NCI-H1694 treated with DMSO at 0.1 percent for 48 hours (cell line): ENCODE measurements around the gene TMEFF2.

ENCODE experiments used
- DNase-seq: peaks from one replicate; lab custom pipeline; 2025; lab: John Stamatoyannopoulos, UW

Gene TMEFF2

DNA sequence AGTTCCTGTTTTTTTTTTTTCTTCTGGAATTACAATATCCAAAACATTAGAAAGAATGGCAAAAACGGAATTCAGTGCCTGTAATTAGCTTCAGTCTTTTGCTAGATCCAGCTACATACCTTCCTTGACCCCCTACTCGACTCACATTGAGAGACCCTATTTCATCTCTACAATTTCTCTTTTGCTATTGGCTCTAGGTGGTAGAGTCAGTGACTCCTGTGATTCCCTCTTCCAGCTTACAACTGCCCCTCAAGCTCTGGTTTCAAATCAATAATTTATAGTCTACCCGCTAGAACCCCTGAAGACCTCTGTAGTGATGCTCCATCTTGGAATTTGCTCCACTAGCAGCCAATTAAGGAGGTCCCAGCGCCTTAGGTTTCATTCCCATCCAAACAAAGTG is 125.8 kb downstream of the TMEFF2 start:
- DNase-seq: no peak

DNA sequence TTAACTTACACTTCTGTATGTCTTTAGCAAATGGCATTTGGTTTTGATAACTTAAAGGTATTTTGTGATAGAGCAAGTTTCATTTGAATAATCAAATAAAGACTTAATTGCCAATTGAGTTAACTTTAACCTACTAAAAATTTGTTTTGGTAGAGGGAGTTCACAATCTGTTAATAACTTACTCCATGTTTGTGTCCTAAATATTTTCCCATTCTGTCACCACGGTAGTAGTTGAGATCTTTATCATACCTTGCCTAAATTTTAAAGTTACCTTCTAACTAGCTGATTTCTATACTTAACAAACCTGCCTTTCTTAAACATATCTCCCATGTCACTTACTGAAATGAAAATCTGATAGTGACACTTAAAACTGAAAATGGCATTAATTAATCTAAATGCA is 127.1 kb downstream of the TMEFF2 start:
- no peak for DNase-seq

DNA sequence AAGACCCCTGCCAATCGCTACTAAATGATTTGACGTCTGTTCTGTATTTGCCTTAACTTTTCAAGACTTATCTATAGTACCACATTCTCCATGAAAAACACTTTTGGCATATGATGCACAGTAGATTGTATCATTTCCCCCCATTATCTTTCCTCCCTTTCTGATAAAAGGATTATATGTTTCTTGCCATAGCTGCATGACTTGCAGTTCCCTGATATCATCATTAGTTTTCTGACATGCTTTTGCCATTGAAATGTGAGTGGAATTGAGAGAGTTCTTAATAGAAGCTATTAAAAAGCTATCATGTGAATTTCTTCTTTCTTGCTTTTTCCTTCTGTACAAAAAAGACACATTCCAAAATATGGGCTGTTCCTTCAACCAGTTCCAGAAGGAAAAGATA is 130.3 kb downstream of the TMEFF2 start:
- DNase-seq: no peak

DNA sequence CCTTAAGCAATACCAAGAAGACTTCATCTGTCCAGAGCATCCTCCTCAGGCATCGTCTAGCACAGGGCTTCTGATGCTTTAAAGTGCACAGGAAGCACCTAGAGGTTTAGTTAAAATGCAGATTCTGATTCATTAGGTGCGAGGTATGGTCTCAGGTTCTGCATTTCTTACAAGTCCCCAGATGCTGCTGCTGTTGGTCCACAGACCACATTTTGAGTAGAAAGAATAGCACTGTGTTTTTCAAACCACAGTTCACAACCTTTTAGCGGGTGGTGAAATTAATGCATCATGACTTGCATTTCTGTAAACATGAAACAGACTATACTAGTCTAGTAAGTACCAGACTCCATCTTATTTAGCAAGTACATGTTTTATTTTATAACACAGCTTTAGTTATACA is 134.6 kb downstream of the TMEFF2 start:
- DNase-seq: no peak

DNA sequence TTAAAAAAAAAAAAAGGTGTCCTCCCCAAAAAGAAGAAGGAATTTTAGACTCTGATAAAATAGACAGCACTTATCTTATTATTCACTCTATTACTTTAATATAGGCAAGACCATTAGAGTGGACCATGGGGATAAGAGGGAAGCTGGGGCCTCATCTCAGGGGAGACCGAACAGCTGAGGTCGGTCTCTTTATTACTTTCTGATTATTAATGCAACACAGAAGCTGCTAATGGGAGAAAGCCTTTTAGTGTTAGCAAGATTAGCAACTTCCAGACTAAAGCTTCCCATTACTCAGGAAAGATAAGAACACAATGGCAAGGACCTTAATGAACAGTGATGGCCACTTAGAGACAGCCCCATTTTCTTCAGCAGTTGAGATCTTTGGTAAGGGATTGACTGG is 135.5 kb downstream of the TMEFF2 start:
- DNase-seq: no peak

DNA sequence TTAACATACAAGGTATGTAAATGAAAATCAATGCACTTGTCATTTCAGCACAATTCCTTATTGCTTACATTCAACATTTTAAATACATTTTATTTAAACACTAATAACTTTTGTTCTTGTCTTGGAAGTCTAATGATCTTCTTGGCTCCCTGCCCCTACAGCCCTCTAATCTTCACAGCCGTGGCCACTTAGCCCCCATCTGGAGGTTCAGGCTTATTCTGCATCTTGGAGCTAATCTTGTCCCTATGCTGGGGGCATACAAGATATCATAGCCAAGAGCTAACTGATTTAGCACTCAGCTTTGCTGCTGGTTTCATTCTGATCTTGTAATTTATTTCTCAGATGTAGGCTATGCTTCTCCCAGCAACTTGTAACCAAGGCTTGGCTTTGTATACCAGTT is 140.8 kb downstream of the TMEFF2 start:
- no peak for DNase-seq

DNA sequence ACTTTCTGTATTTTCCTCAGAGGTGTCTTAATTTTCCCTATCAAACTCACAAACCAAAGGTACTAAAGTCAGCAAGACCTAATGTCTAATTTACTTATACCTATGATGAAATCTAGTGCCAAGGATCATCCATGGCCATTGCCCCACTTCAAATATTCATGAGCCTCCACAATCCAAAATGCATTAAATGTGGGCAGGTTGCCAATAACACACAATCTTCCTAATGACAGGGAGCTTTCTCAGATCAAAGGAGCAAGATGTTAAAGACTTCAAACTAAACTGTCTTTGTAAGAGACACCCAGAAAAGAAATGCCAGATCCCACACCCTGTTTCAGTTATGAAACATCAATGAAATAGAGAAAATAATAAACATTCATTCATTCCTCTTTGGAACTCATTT is 143.2 kb downstream of the TMEFF2 start:
- no peak for DNase-seq

DNA sequence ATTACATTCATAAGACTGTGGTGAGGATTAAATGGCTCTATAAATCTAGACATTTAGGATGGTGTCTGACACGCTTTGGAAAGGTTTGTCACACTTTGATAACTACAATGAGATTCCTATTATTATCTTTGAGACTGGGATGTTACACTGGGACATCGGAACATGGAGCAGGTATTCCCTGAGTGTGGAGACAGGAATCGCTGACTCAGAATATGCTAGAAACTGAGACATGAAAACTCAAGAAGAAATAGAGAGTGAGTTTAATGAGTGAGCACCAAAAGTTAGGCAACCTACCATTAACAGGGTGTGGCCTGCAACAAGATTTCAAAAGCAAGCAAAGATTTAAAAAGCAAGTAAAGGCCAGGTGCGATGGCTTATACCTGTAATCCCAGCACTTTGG is 145.4 kb downstream of the TMEFF2 start:
- no peak for DNase-seq

DNA sequence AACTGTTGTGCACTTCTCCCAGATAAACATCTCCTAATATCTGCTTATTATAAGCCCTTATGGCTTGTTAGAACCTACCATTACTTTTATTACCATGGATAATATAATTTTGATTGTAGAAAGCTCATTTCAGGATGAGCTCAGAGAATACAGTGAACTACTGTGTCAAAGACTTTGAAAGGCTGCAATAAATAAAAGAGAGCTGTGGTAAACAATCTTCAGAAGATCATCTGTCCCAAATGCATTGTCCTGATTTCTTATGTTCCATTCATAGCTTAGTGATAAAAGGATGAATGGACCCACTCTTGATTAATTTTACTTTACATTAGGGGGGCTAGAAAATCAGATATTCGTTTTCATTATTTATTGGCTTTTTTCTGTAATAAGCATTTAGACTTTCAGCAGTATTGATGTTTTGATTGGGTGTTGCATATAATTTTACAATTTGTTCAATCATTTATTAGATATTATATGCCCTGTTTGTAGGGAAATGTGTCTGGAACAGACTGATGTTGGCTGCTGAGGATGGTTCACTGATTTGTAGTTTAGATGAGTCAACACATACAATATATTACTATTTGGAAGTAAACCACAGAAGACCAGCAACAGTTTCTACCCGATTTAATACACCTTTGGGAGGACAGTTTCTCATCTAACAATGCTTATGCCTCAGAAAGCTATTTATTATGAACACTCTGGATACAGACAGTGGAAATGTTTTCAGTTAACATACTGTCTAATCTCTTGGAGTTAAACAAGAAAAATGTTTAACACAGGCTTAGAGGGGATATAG is 147.2 kb downstream of the TMEFF2 start:
- no peak for DNase-seq

DNA sequence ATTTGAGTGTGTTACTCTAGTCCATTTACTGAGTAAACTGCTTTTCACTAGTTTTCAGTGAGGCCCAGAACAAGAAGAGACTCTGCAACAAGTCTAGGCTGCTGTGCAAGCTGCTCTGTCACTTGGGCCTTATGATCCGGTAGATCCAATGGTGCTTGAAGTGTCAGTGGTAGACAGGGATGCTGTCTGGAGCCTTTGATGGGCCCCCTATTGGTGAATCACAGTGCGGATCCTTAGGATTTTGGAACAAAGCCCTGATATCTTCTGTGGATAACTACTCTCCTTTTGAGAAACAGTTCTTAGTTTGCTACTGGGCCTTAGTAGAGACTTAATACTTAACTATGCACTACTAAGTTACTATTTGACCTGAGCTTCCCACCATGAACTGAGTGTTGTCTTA is 150.2 kb downstream of the TMEFF2 start:
- no peak for DNase-seq

DNA sequence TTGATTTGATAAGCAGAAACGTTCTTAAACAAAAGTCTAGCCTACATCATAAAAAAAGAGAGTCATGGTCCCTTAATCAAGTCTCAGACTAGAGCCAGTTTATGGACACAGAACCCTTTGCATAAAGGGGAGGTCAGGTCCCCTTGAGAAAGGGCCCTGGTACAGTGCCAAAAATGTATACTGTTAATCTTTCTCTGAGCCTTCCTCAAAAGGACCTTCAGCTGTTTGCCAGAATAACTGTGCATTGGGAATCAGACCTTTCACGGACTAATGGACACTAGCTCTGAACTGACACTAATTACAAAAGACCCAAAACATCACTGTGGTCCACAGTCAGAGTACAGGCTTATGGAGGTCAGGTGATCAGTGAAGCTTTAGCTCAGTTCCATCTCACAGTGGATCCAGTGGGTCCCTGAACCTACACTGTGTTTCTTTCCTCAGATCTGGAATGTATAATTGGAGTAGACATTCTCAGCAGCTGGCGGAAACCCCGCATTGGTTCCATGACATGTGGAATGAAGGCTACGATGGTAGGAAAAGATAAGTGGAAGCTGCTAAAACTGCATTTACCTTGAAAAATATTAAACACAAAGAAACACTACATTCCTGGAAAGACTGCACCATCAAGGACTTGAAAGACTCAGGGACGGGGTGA is 151.4 kb downstream of the TMEFF2 start:
- no peak for DNase-seq

DNA sequence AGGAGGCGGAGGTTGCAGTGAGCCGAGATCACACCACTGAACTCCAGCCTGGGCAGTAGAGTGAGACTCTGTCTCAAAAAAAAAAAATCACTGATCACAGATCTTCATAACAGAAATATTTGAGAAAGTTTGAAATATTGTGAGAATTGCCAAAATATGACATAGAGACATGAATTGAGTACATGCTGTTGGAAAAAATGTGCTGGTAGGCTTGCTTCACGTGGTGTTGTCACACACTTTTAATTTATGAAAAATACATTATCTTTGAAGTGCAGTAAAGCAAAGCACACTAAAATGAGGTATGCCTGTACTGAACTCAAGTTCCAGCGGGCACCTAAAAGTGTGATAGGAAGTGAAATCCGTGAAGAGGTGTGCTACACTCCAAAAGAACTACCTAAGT is 152.6 kb downstream of the TMEFF2 start:
- no peak for DNase-seq

DNA sequence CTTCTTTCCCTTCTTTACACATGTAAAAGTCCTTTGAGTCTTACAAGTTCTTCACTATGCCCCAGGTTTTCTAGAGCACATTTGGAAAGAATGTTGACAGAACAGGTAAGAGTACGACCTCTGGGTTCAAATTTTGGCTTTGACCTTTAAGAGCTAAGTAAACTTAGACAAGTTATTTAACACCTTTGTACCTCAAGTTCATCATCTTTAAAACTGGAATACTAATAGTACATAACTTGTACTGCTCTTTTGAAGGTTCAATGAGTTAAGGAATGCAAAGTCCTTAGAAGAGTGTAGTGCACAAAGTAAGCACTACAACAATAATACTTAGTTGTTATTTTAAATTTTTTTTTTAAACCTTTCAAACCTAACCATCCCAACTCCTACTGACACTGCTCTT is 156.6 kb downstream of the TMEFF2 start:
- no peak for DNase-seq

DNA sequence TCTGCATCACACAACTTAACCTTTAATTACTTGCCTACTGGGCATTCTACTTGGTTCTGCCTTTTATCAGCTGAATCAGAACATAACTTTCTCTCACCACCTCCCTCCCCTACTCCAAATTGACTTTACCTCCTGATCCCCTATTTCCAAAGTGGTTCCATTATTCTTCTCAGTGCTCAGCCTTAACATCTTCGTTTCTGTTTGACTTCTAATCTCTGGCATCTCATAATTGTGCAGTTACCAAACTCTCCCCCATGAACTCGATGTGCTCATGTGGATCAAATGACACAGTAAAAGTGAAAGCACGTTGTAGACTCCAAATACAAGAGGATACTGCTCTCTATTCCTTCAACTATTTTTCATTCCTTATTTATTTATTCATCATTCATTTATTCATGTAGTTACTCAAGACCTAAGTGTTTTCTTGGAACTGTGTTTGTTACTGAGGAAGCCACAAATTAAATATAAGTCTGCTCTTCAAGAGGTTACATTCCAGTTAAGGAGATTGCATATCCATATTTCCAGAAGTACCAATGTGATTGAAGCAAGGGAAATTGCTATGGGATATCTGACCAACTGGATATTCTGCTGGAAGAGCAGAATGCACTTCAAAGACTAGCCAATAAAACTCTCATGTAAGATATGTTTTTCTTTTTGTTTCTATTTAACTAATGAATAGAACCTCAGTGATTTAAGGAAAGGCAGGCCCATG is 158.8 kb downstream of the TMEFF2 start:
- no peak for DNase-seq

DNA sequence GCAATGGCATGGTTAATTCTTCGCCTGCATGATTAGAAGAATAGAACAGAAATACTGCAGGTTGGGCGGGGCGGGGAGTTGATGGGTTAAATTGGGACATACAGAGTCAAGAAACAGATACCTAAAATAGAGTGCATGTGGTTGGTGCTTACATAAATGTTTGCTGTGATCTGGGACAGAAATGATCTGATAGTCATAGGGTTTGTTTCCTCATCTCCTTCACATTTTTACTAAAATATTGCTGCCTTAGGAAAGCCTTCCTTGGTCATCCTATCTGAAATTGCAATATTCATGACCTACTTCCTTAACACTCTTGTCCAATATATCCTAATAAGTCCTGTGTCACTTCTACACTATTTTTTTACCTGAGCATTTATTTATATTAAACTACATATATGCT is 163.9 kb downstream of the TMEFF2 start:
- no peak for DNase-seq

DNA sequence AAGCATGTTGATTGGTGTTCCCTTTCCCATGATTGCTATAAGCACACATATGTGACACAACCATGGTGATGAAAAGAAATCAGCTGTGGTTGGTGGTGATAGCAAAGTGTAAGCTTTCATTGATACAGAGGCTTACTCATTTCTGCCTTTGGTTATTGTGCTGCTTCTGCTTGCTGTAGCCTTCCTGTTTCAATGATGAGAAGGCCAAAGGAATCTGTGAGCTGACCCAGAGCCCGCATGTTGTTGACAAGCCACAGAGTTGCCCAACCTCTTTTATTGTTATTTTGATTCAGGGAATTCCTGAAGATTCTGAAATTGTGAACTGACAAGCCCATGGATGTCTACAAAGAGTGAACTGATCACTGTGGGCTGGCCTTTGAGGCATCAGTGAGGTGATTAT is 164.4 kb downstream of the TMEFF2 start:
- DNase-seq: no peak

DNA sequence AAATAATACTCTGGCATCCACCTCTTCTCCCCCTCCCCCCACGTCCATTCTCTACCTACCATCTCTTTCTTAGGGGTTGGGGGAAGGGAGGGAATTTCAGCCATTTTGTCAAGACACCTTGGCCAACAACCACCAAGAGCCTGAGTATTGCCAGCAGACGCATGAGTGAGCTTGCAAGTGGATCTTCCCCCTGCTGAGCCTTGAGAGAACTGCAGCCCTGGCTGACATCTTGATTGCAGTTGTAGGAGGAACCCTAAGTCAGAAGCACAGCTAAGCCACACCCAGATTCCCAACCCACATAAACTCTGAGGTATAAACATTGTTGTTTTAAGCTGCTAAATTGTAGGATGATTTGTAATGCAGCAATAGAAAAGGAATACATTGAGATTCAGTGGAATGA is 165.6 kb downstream of the TMEFF2 start:
- DNase-seq: no peak

DNA sequence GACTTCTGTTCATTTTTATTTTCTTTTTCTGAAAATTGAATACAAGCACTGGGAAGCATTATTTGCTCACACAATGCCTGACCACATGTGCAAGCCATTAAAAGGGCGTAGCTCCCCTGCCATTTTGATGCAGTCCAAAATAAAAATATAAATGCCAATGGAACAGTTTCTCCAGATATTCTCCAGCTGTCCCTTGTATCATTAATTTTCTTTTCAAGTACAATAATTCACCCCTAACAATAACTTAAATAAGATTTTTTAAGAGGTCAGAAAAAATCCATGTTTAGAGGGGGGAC is 168.0 kb downstream of the TMEFF2 start:
- DNase-seq: no peak

DNA sequence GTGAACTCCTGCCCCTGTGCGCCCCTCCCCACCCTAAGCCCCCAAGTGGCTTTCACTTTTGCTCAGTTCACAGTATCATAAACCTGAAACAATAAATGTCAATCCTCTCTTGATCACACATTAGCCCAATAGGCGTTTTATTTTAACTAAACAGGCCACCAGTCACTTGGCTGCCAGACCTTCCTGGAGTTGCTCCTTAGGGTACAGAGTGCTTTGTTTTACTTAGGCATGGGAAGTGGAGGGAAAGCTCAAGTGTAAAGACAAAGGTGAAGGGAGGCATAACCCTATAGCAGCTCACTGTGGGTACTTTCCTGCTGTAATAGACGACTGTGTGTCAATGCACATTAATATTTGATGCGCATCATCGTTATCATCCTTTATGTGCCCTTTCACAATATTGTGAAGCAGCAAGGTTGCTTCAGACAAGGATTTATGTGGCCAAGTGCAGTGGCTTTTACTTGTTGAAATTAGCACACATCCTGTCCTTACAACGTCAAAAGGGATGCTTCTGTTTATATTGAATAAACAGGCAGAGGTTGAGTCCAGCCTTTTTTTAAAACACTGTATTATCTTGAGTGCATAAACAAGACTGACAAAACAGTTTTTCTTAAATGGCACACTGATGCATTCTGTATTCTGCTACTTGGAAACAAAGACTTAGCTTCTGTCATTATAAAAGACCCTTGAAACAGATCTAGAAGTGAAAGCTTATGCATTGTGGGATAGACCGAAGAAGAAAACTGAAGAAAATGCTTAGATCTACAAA is 168.5 kb downstream of the TMEFF2 start:
- DNase-seq: no peak

DNA sequence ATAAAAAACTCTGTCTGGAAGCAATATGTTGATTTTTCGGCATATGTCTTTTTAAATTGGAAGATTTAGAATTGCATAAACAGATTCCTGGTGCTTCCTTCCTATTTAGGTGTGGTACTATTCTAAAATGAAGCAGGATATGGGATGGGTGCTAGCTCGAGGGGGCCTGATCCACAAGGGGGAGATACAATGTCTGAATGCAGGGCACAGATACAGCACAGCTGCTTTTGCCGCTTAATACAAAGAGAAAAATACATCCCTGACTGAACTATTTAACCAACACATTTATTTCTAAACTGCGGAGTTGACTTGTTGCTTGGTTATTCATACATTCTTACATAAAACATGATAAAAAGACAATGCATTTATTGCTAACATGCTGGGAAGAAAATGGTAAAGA is 169.1 kb downstream of the TMEFF2 start:
- peak; percentile 39 for DNase-seq

DNA sequence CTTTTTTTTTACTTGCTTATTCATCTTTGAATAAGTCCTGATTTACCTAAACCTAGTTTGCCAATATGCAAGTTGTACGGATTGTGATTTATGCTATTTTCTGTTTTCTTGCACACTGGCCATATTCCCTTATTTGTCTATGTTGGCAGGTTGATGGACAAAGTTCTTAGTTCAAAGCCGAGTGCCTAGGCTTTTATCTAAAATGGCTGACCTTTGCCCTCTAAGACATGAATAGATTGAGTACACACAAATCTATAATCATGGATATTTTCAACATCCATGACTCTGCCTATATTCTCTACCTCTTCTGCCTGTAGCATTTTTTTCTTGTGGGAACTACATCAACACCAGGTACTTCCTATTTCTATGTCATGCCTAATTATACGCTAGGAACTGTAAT is 171.7 kb downstream of the TMEFF2 start:
- DNase-seq: no peak

DNA sequence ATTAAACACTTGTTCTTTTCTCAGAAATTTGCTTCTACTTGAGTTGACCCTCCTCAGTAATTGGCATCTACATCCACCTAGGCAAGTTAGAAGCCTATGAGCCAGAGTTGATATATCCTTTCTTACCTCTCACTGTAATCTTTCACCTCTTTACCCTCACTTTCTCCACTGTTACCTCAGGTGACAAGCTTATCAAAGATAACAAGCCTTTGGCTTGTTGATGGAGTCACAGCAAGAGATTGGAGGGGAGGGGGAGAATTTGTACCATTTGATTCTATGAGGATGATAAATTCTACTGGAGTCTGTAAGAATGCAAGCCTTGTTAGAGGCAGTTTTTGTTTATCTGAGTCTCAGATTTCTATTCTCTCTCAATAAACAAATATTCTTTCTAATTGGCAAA is 176.9 kb downstream of the TMEFF2 start:
- DNase-seq: no peak

DNA sequence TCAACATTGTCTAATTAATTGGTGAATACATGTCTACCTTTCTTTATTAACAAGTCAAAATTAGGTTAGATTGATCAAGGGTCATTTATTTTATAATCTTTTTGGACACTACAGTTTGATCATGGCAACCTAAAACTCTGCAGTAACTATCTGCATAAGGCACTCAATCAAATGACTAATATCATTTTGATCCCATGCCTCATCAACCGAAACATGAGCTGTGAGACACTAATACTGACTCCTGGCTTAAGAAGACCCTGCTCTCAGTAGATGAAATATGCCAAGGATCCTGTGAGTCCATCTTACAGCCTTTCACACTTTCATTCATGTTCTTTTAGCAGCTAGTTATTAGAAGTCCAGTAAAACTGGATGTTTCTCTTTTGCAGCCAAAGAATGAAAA is 178.5 kb downstream of the TMEFF2 start:
- DNase-seq: no peak
